ENCODE data around the gene SCLY.

Gene SCLY

DNA sequence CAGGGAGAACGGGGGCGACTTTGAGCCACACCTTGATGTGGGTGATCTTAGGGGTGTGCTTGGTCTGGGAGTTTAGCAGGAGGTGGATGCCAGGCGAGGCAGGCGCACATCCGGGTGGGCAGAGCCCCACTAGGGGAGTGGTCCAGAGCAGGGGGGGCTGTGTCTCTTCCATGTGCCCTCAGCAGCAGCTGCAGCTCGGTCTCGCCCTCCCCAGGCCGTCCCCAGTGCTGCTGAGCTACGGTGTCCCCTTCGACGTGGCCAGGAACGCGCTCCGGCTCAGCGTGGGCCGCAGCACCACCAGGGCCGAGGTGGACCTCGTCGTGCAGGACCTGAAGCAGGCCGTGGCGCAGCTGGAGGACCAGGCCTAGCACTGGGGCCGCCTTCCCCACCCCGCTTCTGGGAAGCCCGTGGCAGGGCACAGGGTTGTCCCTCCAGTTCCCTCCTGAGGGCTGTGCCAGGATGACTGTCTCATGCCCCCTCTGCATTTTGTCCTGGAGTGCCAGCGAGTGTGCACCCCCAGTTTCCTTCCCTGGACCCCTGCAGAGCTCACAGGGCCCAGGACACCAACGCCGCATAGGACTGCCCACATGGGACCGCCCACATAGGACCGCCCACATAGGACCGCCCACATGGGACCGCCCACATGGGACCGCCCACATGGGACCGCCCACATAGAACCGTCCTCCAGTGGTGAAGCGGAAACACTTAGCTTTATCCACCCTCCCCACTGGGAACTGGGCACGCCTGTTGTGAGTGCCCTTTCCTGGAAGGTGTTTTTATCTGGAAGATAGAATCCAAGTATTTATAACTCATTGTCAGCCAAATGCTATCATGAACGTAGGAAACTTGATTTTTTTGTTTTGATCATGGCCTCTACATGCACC is 37.4 kb downstream of the SCLY start:
- no peak for DNase-seq (ENCODE audit: low read depth in 2 of 2)

DNA sequence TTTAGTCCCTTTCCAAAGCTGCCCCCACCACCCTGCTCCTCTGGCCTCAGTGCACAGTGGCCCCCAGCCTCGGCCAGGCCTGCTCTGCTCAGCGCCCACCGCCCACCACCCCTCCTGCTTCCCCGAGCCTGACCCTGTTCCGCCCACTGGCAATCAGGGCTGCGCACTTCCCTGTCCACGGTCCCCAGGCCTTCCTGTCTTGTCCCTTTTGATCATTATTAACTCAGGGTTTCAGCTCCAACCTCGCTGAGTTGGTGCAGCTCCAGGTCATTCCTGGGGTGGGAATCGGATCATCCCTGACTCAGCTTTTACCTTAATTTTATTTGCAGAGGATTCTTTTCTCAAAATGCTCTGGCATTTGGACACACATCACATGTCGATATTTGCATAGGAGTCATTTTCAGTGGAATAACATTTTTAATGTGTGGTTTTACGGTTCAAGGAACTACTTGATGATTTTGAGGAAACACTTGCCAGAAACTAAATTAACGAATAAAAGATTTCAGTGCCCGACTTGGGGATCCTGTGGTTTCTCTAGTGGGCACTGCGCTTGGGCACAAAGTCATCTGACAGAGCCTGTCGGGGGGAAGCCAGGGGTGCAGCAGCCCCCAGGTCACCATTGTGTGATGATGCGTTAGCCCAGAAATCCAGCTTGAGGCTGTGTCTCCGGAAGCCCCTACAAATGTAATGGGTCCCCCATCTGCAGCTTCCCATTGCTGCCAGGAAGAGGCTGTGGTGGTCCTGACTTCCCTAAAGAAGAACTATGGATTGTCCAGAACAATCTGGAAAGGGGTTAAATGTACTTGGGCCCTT is 38.3 kb downstream of the SCLY start:
- DNase-seq (ENCODE audit: low read depth in 2 of 2), result no peak

DNA sequence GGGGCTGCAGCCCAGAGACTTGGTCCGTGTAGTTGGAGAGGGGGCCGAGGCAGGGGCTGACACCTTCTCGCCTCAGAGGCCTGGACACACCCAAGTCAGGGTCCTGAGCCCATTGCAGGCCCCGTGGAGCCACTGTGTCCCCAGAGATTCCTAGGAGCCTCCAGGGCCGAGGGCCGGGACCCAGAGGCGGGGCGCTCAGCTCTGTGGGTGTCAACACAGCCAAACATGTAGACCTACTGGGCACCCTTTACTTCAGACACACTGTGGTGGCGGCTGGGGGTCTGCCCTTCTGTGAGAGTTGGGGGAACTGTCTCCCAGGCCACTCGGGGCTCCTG is 38.9 kb downstream of the SCLY start:
- DNase-seq (ENCODE audit: low read depth in 2 of 2), result no peak

- no peak for DNase-seq (ENCODE audit: low read depth in 2 of 2)
Measured at GRCh38 chr2:238100049-238100820, 39.4 kb downstream of the SCLY start, which contains the start of gene ESPNL. Gene ESPNL, plus strand, starts transcription at chr2:238100340. Its CDS starts 80 bp downstream, at chr2:238100420.

DNA sequence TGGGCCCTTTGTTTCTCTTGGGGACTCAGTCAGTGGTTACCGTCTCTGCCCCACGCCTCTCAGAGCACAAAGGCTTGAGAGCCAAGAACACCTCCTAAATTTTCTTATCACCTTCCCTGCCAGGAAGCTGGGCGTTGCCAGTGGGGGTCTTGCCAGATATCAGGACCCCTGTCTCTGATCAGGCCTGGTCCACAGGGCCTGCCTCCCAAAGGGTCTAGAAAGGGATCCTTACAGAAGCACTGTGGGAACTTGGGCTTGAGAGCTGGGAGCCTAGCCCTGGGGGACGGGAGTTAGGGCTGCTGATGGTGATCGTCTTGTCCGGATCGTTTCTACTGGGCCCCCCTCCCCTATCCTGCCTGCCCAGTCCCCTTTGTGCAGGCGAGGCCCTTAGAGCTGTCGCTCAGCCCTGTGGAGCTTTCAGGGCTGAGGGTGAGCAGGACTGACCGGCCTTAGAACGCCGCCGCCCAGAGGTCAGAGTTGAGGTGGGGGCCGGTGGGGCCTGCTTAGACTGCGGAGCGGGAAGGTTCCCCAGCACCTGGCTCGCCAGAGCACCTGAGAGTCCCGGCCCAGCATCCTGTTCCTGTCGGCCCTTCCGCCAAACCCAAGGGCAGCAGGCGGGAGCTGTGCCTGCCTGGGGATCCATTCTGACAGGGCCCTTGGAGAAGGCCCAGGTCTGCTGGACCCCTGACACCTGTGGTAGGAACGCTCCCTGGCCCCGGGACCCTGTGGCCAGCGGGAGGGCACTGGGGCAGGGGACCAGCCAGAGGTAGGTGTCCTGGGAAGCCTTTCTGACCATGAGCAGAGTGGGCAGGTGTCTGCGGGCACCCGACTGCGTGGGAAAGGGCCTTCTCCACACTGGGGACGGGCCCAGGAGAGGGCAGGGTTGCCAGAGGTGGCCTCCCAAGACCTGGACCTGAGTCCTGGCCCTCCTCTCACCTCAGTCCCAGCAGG is 40.3 kb downstream of the SCLY start:
- DNase-seq (ENCODE audit: low read depth in 2 of 2), result no peak

- no peak for DNase-seq (ENCODE audit: low read depth in 2 of 2)
Measured at GRCh38 chr2:238101891-238102841, 41.4 kb downstream of the SCLY start.

DNA sequence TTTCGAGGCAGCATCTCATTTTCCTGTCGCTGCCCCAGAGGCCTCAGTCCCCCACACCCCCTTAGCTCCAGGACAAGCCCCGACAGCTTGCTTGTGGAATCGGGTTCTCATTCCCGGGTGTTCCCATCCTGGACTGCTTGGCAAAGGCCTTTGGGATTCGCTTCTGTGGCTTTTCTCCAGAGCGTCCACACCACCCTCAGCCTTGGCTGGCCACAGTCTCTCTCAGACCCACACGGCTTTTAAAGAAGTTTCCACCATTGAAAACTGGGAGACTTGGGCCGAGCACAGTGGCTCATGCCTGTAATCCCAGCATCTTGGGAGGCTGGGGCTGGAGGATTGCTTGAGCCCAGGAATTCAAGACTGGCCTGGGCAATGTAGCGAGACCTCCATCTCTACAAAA is 42.1 kb downstream of the SCLY start:
- no peak for DNase-seq (ENCODE audit: low read depth in 2 of 2)

GRCh38 chr2:238103465-238104225 is 42.8 kb downstream of the SCLY start:
- no peak for DNase-seq (ENCODE audit: low read depth in 2 of 2)

- no peak for DNase-seq (ENCODE audit: low read depth in 2 of 2)
Measured at GRCh38 chr2:238104226-238104690, 43.5 kb downstream of the SCLY start.

DNA sequence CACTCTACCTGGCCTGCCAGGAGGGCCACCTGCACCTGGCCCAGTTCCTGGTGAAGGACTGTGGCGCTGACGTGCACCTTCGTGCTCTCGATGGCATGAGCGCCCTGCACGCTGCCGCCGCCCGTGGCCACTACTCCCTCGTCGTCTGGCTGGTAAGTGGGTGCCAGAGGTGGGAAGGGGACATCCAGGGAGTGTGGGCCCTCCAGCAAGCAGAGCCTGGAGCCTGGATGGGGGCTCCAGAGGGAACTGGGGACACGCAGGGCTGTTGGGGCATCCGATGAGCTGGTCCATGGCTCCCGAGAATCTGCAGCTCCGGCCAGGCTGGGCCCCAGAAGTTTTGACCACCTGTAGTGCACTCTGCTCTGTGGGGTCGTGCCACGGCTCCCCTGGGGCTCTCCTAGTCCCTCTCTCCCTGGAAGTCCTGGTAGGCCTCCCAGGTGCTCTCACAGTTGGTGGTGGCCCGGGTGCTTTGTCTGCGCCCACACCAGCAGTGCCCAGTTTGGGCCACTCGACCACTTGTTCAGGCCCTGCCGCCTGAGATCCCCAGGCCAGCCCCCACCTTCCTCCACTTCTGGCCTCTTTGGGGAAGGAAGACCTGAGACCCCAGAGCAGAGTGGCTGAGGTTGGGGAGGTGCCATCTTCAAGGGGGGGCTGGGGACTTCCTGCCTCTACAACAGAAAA is 44.0 kb downstream of the SCLY start:
- no peak for DNase-seq (ENCODE audit: low read depth in 2 of 2)

- no peak for DNase-seq (ENCODE audit: low read depth in 2 of 2)
Measured at GRCh38 chr2:238105506-238106338, 44.9 kb downstream of the SCLY start.

GRCh38 chr2:238106339-238106697 is 45.5 kb downstream of the SCLY start:
- DNase-seq (ENCODE audit: low read depth in 2 of 2), result no peak

GRCh38 chr2:238106698-238107524 is 46.1 kb downstream of the SCLY start:
- DNase-seq (ENCODE audit: low read depth in 2 of 2), result no peak

DNA sequence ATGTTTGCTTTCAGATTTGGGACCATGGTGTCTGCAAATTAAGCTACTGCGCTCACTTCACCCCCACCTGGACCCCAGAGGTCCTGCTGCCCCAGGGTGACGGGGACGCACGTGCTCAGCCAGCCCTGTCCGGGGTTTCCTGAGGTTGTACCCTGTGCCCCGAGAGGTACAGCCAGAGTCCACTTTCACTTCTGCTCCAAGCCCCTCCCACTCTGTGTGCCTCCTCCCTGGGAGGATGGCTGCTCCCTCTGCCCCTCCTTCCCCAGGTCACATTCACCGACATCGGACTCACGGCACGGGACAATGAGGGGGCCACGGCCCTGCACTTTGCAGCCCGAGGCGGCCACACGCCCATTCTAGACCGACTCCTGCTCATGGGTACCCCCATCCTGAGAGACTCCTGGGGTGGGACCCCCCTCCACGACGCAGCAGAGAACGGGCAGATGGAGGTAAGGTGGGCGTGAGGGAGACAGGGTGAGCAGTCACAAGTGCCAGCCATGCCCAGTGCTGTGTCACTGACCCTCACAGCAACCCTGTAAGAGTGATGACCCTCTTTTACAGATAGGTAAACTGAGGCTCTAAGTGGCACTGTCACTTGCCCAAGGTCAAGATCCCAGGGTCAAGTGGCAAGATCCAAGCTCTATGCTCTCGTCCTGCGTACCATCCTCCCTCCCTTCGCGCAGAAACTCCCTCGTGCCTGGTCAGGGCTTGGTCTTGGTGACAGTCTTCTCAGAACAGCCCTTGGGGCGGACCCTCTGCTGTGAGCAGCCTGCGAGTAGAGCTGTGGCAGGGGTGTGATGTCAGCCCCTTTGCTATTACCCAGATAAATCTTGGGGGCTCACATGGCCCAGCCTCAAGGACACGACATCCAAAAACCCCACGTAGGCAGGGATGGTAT is 47.0 kb downstream of the SCLY start:
- DNase-seq (ENCODE audit: low read depth in 2 of 2), result no peak

DNA sequence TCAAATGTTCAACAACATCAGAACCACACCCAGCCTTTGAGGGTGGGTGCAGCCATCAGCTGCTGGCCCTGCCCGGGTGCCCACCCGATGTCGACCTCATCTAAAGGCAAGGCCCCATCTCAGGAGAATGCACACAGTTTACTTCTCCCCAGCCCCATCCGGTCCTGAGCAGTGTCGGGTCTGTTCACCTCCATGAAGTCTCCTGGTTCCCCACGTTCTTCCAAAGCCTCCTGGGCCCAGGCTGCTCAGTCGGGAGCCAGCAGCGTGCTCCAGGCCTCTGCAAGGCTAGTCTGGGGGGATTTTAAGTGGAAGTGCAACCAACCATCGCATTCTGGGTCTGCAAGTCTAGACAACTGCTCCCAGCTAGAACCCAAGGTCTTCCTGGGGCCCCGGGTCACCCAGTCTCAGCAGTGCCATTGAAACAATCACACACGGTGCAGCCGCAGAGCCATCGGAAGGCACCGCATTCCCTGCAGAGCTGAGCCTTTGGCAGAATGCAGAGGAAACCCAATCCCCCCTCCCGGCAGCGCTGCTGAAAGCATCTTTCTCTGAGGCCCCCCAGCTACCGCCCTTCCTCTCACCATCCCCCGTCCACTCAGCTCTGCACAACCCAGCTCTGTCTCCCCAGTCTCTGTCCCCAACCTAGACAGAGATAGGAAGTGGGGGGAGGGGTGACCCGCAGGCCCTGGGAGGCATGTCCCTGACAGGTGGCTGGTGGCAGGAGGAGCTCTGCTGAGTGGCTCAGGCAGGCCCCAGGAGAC is 47.8 kb downstream of the SCLY start:
- DNase-seq (ENCODE audit: low read depth in 2 of 2), result no peak

All from stimulated activated CD4-positive, alpha-beta T cell treated with anti-CD3 and anti-CD28 coated beads, Interleukin-4, amount 100 ng/mL, for 48 hours (primary cell).